Activated T-cell treated with anti-CD3 and anti-CD28 coated beads, Interleukin-2, amount 50 U/mL, for 48 hours (primary cell): ENCODE data around the gene MRPL20.
"Not testable (repeated sequence)": the region's sequence is repeated elsewhere in the genome, so short reads cannot be mapped to it uniquely, and the experiment has no call there.

Experiments
- DNase-seq, 2 experiments: peaks; one replicate each; pipeline ENCODE4 v3.0.0-alpha.2; 2020

The MRPL20 gene

GRCh38 chr1:1437033-1437903 is 30.2 kb upstream of the MRPL20 start:
- DNase-seq, result no peak

- DNase-seq, result no peak
These were observed 29.5 kb upstream of the MRPL20 start for GRCh38 chr1:1436630-1437032.

- DNase-seq, result peak in 1 of 2 experiments; percentile 26
These were observed 29.0 kb upstream of the MRPL20 start for GRCh38 chr1:1435911-1436629.

GRCh38 chr1:1435106-1435903 is 28.2 kb upstream of the MRPL20 start, which contains the start of gene VWA1:
Gene VWA1, plus strand, starts transcription at chr1:1435690. Its CDS starts 59 bp downstream, at chr1:1435749.
- peak; percentile 79 to 85 for DNase-seq

- no peak for DNase-seq
These were observed 27.7 kb upstream of the MRPL20 start for GRCh38 chr1:1434824-1435105.

- DNase-seq, result peak; percentile 50 to 54
These were observed 27.2 kb upstream of the MRPL20 start for GRCh38 chr1:1434131-1434823.

- DNase-seq, result peak; percentile 72 to 78
These were observed 26.7 kb upstream of the MRPL20 start for GRCh38 chr1:1433804-1434130.

GRCh38 chr1:1432951-1433803 is 26.1 kb upstream of the MRPL20 start:
- peak in 1 of 2 experiments; percentile 52 for DNase-seq

- DNase-seq, result no peak
These were observed 25.3 kb upstream of the MRPL20 start for GRCh38 chr1:1432274-1432950.

GRCh38 chr1:1431845-1432273 is 24.8 kb upstream of the MRPL20 start:
- peak in 1 of 2 experiments; percentile 20 for DNase-seq

- DNase-seq, result no peak
These were observed 24.1 kb upstream of the MRPL20 start for GRCh38 chr1:1430992-1431844.

- no peak for DNase-seq
These were observed 23.3 kb upstream of the MRPL20 start for GRCh38 chr1:1430114-1430982.

GRCh38 chr1:1429671-1430073 is 22.6 kb upstream of the MRPL20 start:
- DNase-seq, result no peak

- DNase-seq, result not testable (repeated sequence)
These were observed 21.9 kb upstream of the MRPL20 start for GRCh38 chr1:1428967-1429366.

GRCh38 chr1:1428174-1428573 is 21.1 kb upstream of the MRPL20 start:
- DNase-seq, result no peak

- no peak for DNase-seq
These were observed 20.7 kb upstream of the MRPL20 start for GRCh38 chr1:1427820-1428148.

- no peak for DNase-seq
These were observed 20.2 kb upstream of the MRPL20 start for GRCh38 chr1:1427106-1427819.

GRCh38 chr1:1426496-1427105 is 19.5 kb upstream of the MRPL20 start:
- DNase-seq, result peak in 1 of 2 experiments; percentile 17
